HG03354 (cell line): ENCODE data around the gene FARP2.

Experiments used
- ATAC-seq: cut with Tn5 transposase; IDR thresholded peaks from one replicate; pipeline ENCODE4 v1.9.1; 2021; ENCODE audit warnings: mild to moderate bottlenecking; ENCODE audit not compliant: unreplicated experiment, poor library complexity, severe bottlenecking

The FARP2 gene

DNA sequence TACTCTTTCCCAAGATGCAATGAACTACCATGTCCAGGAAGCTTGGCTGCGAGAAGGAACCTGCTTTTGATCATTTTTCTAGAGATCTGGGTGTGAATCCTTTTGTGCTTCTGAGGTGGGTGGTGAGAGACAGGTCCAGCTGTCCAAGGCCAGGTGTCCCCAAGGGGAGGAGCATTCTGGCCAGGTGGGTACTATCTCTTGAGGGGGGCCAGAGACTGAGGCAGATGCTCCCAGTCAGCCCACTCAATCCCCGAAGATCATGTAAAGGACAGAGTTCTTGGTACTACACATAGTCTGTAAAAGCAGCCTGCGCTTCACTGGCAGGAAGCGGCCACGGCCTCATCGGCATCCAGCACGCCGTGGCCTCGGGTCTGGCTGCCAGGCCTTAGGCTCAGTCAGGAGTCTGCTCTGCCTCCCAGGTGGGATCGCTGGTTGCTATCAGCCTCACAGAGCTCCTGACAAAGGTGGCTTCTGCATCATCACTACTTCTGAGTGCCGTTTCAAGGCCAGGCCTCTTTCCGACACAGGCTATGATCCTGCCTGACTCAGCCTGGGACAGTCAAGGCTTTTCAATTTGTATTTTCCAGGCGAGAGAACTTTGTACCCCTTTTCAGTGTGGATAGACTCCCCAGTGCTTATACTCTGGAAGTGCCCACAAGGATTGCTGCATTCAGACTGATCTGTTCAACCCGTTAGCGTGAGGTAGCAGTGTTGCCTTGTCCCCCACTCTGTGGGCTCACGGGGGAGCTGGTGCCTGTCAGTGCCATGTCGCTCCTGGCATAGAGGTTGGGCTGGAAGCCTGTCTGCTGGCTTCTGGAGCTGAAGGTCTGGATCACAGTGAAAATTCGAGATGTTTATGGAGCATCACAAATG lies 123.2 kb downstream of the FARP2 start:
- ATAC-seq, result no peak

GRCh38 chr2:241481687-241482086 lies 125.6 kb downstream of the FARP2 start:
- ATAC-seq, result no peak

DNA sequence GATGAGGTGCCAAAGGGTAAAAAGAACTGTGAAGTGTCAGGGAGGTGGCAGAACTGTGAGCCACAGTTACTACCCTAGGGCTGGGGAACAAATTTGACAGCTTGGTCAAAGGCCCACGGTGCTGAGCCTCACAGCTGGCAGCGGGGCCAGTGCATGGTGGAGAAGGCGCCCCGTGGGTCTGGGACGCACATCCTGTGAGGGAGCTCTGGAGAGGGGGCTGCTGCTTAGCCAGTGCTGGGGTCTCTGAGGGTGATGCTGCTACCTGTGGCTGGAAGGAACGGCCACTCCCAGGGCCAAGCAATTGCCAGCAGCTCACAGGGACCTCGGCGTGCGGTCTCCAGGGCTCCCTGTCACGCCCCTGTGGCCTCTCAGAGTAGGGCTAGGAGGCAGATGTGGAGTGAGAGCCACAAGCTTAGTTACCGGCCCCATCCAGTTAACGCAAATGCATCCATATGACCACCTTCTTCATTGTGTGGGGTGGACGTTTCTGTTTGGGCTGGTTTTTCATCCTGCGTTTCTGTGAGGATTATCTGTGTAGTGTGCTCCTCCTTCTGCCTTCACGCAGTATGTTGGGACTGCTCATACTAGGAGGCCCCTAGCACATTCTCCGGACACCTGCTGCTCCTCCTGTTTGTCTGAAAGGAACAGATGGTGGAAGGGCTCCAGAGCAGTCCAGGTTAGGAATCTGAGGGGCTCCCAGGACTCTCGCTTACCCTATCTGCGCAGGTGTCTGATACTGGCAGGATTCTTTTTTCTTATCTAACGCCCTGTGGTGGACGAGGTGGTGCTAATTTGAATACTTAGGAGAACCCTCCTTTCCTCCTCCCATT lies 126.3 kb downstream of the FARP2 start:
- no peak for ATAC-seq

- ATAC-seq, result no peak
These were observed 127.2 kb downstream of the FARP2 start for GRCh38 chr2:241483305-241483704.

DNA sequence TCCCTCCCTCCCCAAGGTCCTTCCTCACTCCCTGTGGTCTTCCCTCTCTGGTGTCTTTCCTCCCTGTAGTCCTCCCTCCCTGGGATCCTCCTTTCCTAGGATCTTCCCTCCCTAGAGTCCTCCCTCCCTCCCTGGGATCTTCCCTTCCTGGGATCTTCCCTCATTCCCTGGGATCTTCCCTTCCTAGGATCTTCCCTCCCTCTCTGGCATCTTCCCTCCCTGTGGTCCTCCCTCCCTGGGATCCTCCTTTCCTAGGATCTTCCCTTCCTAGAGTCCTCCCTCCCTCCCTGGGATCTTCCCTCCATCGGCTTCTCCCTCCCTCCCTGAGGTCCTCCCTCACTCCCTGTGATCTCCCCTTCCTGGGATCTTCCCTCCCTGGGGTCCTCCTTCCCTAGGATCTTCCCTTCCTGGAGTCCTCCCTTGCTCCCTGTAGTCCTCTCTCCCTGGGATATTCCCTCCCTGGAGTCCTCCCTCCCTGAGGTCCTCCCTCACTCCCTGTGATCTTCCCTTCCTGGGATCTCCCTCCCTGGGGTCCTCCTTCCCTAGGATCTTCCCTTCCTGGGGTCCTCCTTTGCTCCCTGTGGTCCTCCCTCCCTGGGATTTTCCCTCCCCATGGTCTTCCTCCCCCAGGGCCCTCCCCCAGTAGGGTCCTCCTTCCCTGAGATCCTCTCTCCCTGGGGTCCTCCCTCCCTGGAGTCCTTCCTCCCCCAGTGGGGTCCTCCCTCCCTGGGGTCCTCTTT lies 129.3 kb downstream of the FARP2 start:
- no peak for ATAC-seq

DNA sequence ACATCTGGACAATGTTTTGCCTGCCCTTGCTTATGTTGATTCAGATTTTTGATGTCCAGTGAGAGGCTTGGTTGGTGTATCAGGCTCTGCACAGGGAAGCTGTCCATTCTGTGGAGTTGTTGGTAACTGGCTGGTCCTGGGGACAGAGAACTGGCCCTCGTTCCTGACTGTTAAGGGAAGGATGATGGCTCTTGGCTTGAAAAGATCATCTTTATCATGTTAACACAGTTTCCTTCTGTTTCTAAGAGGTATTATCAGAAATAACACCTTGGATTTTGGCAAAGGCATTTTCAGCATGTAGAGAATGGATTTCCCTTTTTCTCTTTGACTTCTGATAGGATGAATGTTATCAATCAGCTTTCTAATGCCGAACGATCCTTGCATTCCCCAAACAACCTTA lies 133.0 kb downstream of the FARP2 start:
- ATAC-seq, result no peak

GRCh38 chr2:241489733-241490680 lies 133.9 kb downstream of the FARP2 start:
- ATAC-seq, result no peak

GRCh38 chr2:241490825-241491506 lies 134.9 kb downstream of the FARP2 start:
- no peak for ATAC-seq

DNA sequence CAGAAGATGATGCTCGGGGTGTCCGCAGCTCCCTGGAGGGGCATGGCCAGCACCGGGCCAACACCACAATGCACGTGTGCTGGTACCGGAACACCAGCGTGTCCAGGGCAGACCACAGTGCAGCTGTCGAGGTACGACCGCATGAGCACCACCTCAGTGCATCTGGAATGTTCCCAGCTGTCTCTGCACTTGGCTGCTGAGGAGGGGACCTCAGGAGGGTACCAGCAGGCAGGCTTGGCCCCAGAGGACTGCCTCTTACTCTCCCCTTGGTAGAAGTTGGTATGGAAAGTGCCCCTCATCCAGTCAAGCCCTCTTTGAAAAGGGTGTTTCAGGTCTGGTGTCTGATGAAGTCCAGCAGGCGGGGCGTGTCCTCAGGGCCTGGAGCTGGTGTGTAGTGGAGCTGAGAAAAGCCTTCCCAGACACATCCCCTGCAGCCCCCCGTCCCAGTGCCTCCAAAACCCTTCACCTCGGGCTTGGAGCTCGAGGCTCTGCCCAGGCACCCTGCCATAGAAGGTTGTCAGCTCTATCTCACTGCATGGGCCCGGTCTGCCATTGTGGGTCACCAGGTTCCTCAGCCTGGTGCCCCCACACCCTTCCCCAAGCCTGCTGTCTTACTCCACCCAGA lies 135.6 kb downstream of the FARP2 start:
- ATAC-seq, result no peak

DNA sequence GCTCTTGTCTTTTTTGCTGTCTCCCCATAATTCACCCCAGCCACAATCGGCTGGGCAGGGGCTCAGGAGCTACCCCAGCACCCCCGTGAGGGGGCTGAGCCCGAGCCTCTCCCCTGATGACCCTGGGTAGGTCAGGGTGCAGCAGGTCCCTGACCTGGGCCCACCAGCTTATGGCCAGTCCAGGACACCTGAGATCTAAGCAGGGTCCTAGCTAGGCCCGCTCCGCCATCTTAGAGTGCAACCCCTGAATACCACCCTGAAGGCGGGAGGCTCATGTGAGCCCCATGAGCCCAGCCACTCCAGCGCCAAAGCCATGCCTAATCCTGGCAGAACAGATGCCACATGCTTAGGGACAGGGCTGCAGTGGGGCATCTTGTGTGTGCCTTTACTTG lies 136.1 kb downstream of the FARP2 start:
- ATAC-seq, result no peak

DNA sequence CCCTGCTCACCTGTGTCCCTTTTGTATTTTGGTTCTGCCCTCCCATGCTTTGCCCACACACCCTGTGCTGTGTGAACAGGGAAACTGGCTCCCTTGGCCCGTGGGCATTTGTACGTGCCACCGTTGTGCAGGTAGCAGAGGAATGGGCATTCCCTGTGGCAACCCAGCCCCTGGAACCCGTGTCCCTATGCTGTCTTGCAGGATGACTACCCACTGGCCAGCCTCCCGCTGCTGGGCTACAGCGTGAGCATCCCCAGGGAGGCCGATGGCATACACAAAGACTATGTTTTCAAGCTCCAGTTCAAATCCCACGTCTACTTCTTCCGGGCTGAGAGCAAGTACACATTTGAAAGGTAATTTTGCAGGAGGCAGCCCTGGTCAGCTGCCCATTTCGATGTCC lies 137.0 kb downstream of the FARP2 start:
- no peak for ATAC-seq

- ATAC-seq, result no peak
These were observed 138.3 kb downstream of the FARP2 start for GRCh38 chr2:241494311-241494908.

DNA sequence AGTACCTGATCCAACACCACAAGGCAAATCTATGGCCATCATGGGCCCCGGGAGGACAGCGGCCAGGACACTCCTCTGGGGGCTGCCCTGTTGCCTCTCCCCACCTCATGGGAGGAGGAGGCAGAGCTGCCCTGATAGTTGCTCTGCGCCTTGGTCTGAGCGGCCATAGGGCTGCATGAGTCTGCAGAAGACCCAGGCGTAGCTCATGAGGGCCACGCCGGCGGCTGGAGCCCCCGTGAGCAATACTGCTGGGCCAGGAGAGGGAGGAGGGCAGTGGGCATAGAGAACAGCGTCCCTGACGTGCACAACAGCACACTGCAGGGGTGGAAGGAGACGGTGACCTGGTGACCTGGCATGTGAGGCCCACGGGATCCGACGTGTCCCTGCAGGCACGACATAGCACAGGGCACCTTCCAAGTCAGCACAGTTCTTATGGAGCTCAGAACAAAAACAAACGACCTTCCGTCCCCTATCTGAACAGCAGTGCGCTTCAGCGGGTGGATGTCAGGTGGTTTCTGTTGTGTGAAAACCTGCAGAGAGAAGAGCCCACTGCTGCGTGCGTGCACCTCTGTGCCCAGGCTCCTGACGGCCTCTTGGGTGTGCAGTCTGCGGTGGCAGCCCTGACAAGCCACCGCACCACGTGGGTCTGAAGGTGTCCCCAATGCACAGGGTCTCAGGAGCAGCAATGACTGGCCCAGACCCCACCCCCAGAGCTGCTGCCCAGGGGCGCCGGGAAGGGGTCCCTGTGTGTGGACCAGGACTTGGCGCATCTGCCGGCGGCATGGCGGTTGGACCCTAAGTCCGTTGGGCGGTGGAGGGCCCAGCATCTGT lies 139.3 kb downstream of the FARP2 start:
- ATAC-seq, result no peak

DNA sequence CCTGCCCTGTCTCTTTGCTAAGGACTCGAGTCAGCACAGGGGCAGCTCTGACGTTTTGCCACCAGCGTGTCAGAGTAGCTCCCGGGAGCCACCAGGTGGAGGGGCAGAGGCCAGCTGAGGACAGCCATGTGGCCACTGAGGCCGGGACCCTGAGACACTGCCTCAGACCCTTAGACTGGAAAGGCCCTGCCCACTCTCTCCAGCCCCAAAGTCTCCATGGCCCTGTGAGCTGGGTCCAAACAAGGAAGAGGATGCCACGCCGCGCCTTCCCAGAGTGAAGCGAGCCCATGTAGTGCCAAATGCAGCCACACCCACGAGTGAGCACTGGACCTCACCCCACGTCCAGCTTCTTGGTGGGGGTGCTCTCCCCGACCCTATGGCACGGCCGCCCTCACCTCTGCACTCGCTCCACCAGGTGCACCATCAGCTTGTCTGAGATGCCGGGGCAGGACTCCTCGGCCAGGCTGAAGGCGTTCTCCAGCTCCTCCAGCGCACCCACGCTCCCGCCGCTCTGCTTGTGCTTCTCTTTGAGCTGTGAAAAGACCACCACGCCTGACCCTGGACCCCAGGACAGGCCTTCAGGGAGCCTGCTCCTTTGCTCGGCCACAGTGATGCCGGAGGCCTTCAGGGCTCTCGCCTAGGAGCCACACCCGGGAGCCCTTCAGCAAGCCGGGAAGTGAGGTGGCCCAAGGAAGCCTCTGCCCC lies 140.1 kb downstream of the FARP2 start:
- ATAC-seq, result no peak

- no peak for ATAC-seq
These were observed 141.1 kb downstream of the FARP2 start for GRCh38 chr2:241496904-241497877.
